HS-27A (cell line): Measurements from ENCODE around the gene ANKRD33B.
"Not testable (repeated sequence)": the region's sequence is repeated elsewhere in the genome, so short reads cannot be mapped to it uniquely, and the experiment has no call there.

Source experiments
- DNase-seq: peaks from one replicate; pipeline ENCODE4 v3.0.0-alpha.2; 2012; ENCODE audit warnings: low read depth, missing footprints

ANKRD33B gene

GRCh38 chr5:10619649-10620048, 55.8 kb downstream of the ANKRD33B start:
- DNase-seq: no peak

GRCh38 chr5:10620346-10620745, 56.5 kb downstream of the ANKRD33B start:
- DNase-seq: no peak

GRCh38 chr5:10621832-10622231, 58.0 kb downstream of the ANKRD33B start:
- no peak for DNase-seq

- no peak for DNase-seq
Observed at GRCh38 chr5:10622810-10623209, 58.9 kb downstream of the ANKRD33B start.

- DNase-seq: no peak
Observed at GRCh38 chr5:10623305-10623910, 59.5 kb downstream of the ANKRD33B start.

- no peak for DNase-seq
Observed at GRCh38 chr5:10624206-10624605, 60.3 kb downstream of the ANKRD33B start.

- DNase-seq: no peak
Observed at GRCh38 chr5:10624679-10625078, 60.8 kb downstream of the ANKRD33B start.

GRCh38 chr5:10625700-10626472, 62.0 kb downstream of the ANKRD33B start:
- DNase-seq: no peak

GRCh38 chr5:10626473-10627013, 62.7 kb downstream of the ANKRD33B start:
- no peak for DNase-seq

GRCh38 chr5:10627160-10627701, 63.4 kb downstream of the ANKRD33B start:
- no peak for DNase-seq

- no peak for DNase-seq
Observed at GRCh38 chr5:10628601-10629000, 64.7 kb downstream of the ANKRD33B start.

GRCh38 chr5:10629682-10630081, 65.8 kb downstream of the ANKRD33B start:
- no peak for DNase-seq

- no peak for DNase-seq
Observed at GRCh38 chr5:10630126-10630525, 66.3 kb downstream of the ANKRD33B start.

- DNase-seq: not testable (repeated sequence)
Observed at GRCh38 chr5:10630744-10631143, 66.9 kb downstream of the ANKRD33B start.

GRCh38 chr5:10631316-10631996, 67.6 kb downstream of the ANKRD33B start:
- DNase-seq: no peak

- no peak for DNase-seq
Observed at GRCh38 chr5:10632110-10632761, 68.4 kb downstream of the ANKRD33B start.

- DNase-seq: no peak
Observed at GRCh38 chr5:10633271-10634049, 69.6 kb downstream of the ANKRD33B start.

- no peak for DNase-seq
Observed at GRCh38 chr5:10634050-10634449, 70.2 kb downstream of the ANKRD33B start.

GRCh38 chr5:10634562-10634961, 70.7 kb downstream of the ANKRD33B start:
- DNase-seq: no peak

- DNase-seq: no peak
Observed at GRCh38 chr5:10635257-10635866, 71.5 kb downstream of the ANKRD33B start.

GRCh38 chr5:10635867-10636350, 72.0 kb downstream of the ANKRD33B start:
- DNase-seq: no peak
